NCI-H345 treated with DMSO at 0.1 percent for 48 hours (cell line): ENCODE measurements around the gene CNPY3.
"Not testable (repeated sequence)": the region's sequence is repeated elsewhere in the genome, so short reads cannot be mapped to it uniquely, and the experiment has no call there.

Experiments used
- DNase-seq: peaks from one replicate; lab custom pipeline; 2025; ENCODE audit not compliant: unreplicated experiment; lab: John Stamatoyannopoulos, UW

CNPY3 gene

DNA sequence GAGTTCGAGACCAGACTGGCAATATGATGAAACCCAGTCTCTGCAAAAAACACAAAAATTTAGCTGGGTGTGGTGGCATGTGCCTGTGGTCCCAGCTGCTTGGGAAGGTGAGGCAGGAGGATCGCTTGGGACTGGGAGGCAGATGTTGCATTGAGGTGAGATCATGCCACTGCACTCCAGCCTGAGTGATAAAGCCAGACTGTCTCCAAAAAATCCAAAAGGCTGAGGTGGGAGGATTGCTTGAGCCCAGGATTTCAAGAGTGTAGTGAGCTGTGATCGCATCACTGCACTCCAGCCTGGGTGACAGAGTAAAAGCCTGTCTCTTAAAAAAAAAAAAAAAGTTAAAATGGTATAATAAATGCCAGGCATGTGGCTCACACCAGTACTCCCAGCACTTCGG, 14.7 kb upstream of the CNPY3 start:
- no peak for DNase-seq

DNA sequence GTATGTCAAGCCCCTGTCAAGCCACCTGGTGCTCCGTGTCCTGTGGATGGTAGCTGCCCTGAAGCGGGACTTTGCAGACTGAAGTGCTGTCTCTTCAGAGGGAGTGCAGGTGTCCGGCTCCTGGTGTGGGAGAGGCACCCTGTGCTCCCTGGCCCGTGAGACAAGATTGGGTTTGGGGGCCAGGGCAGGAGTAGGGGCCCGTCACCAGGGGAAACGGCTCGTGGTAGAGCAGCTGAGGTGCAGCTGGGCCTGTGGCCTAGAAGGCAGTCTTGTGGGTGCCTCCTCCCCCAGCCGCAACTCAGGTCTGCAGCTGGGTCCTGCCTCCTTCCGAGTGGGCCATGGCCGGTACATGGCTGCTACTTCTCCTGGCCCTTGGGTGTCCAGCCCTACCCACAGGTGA, 13.5 kb upstream of the CNPY3 start, which contains the start of gene PTCRA:
PTCRA (plus strand) TSS at position 322 of the 400 bp plus-strand sequence; CDS start at position 339, 17 bp downstream.
- no peak for DNase-seq

DNA sequence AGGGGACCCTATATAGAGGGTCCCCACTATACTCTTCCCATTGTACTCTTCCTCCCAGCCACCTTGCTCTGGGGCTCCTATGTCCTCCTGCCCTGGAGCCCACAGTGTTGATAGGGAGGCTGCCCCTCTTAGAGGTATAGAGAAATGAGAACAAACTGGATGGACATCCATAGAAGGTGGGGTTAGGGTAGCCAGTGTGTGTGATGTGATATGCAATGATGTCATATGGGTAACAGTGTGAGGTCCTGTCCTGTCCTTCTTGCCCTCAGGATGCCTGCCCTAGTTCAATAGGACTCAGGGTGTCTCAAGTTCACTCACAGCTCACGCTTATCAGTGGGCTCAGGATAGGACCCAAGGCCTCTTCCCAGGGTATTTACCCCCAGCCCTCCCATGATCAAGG, 13.0 kb upstream of the CNPY3 start:
- DNase-seq: no peak

DNA sequence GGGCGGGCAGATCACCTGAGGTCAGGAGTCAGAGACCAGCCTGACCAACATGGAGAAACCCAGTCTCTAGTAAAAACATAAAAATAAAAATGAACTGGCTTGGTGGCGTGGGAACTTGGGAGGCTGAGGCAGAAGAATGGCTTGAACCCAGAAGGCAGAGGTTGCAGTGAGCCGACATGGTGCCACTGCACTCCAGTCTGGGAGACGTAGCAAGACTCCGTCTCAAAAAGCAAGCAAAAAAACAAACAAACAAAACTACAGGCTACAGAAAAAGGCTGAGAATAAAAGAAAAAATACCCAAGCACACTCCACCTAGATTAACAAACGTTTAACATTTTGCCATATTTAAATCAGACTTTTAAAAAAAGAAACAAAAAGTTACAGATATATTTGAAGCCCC, 7.5 kb upstream of the CNPY3 start:
- DNase-seq: no peak

DNA sequence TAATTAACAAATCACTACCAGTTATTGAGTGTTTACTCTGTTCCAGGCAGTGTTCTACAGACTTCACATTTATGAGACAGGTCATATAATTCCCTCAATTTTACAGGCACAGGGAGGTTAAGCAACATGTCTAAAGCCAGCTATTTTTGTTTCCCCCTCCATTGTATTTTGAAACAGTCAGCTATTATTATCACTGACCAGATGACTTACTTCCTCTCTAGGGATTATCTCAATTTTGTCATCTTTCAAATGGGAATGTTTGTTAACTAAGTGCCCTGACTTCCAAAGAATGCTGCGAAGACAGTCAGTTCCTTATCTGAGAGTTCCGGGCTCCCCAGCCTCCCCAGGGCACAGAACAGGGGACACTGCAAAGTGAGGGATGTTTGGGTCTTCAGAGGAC, 5.6 kb upstream of the CNPY3 start:
- DNase-seq: no peak

DNA sequence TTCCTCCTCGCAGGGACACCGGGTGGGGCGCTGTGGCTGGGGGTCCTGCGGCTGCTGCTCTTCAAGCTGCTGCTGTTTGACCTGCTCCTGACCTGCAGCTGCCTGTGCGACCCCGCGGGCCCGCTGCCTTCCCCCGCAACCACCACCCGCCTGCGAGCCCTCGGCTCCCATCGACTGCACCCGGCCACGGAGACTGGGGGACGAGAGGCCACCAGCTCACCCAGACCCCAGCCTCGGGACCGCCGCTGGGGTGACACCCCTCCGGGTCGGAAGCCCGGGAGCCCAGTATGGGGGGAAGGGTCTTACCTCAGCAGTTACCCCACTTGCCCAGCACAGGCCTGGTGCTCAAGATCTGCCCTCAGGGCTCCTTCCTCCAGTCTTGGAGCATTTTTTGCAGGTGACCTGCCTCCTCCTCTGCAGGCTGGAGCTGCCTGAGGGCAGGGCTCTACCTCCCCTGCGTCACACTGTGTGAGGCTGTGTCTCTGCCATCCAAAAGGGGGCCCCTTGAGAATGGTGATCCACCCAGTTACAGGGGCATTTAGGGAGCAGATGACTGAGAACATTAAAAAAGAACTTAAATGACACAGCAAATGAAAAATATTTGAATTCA, 3.9 kb upstream of the CNPY3 start:
- DNase-seq: no peak

DNA sequence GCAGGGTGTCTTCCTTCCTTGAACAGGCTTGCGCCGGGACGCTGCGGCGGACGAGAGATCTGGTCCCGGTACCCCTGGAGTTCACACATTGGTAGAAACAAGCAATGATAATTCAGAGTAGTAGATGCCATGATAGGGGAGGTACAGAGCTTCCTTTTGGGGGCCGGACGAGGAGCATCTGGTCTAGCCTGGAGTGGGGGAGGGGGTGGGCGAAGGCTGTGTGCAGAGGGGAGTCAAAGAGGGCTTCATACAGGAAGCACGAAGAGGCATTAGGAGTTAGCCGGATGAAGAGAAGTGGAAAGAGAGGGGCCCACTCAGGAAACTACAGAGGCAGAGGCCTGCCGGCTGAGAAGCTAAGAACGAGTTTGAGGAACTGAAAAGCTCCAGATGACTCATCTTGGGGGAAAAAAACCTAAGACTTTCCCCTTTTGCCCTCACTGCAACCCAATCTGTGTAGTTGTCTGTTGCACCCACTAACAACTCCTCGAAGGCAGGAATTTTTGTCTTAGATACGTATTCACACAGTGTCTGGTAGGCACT, 611 bp downstream of the CNPY3 start:
- no peak for DNase-seq

DNA sequence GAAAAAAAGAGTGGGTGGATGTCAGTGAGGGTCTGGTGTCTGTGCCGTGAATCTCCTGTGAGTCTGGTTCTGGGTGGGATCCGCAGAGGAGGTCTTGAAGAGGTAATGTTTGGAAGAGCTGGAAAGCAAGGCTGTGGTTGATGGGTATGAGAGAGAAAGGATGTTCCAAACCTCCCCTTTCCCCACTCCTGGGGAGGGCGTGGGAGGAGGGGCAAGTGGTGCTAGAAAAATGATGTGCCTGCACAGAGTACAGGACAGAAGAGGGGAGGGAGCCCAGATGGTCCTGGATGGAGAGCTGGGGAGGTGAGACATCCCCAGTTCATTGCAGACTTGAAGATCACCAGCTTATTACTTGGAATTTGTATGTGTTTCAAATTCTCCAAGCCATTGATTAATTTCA, 3.1 kb downstream of the CNPY3 start:
- DNase-seq: no peak

DNA sequence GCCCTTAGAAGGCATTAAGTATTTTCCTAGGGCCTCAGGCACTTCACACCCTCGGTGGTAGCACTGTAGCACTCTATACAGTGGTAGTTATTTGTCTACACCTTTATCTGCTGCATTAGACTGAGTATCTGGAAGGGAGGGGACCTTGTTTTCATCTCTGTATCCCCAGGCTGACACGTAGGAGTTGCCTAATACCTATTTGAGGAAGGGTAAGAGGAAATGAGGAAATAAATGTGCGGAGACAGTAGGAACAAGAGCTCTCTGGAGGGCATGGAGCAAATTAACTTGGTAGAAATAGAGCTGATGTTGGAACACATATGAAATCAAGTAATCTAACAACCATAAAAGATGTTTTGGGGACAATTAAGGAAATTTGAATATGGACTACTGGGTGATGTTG, 3.9 kb downstream of the CNPY3 start:
- no peak for DNase-seq

DNA sequence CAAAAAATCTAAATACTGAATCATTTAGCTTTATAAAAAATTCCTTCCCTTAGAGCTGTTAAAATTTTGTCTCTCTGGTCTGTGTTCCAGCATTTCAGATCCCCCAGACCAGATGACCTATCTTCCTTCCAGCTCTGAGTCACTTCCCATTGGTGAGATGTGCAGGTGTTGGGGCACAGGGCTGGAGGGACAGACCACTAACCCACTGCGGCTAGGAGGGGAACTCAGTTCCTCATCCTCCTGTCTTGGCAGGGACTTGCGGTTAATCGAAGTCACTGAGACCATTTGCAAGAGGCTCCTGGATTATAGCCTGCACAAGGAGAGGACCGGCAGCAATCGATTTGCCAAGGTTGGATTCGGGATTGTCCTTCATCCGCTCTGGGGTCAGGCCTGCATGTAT, 6.0 kb downstream of the CNPY3 start:
- DNase-seq: no peak

DNA sequence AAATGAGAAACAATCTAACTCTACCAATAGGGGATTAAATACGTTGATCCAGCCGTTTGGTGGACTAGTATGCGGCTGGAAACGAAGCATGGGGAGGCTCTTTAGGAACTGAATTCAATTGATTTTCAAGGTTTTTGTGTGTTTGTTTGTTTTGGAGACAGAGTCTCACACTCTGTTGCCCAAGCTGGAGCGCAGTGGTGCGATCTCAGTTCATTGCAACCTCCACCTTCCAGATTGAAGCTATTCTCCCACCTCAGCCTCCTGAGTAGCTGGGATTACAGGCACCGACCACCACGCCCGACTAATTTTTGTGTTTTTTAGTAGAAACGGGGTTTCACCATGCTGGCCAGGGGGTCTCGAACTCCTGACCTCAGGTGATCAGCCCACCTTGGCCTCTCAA, 7.1 kb downstream of the CNPY3 start:
- DNase-seq: no peak

DNA sequence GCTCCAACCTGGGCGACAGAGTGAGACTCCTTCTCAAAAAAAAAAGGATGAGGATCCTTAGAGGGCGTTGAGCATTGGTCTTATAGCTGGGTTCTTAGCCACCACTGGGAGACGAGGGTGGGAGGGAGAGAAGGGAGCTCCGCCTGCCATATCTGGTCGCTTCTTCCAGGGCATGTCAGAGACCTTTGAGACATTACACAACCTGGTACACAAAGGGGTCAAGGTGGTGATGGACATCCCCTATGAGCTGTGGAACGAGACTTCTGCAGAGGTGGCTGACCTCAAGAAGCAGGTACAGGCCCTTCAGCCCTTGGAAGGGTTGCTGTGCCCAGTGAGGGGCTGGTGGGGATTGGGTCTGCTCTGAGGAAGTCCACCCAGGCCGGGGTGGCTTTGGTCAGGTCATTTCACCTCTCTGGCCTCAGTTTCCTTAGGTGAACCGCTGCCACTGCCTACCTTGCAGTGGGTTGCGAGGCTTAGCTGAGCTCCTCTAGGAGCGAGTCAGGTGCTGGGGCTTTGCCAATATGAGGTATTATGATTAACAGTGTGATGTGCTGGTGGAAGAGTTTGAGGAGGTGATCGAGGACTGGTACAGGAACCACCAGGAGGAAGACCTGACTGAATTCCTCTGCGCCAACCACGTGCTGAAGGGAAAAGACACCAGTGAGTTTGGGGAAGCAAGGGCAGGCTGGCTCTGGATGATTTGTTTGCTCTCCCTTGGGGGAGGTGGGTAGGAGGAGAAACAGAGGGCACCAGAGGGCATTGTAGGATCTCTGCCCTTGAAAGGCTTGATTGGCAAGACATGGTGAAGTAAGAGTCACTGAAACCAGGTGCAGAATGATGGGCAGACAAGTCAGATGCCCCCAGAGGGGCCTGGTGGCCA, 8.5 kb downstream of the CNPY3 start:
- DNase-seq: no peak

DNA sequence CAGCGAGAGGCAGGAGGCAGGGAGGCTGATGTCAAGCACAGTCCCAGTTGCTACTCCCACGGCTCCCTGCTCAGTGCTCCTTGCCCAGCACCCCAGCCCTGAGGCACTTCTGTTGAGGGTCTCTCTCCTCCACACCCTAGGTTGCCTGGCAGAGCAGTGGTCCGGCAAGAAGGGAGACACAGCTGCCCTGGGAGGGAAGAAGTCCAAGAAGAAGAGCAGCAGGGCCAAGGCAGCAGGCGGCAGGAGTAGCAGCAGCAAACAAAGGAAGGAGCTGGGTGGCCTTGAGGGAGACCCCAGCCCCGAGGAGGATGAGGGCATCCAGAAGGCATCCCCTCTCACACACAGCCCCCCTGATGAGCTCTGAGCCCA, 9.1 kb downstream of the CNPY3 start:
- no peak for DNase-seq

DNA sequence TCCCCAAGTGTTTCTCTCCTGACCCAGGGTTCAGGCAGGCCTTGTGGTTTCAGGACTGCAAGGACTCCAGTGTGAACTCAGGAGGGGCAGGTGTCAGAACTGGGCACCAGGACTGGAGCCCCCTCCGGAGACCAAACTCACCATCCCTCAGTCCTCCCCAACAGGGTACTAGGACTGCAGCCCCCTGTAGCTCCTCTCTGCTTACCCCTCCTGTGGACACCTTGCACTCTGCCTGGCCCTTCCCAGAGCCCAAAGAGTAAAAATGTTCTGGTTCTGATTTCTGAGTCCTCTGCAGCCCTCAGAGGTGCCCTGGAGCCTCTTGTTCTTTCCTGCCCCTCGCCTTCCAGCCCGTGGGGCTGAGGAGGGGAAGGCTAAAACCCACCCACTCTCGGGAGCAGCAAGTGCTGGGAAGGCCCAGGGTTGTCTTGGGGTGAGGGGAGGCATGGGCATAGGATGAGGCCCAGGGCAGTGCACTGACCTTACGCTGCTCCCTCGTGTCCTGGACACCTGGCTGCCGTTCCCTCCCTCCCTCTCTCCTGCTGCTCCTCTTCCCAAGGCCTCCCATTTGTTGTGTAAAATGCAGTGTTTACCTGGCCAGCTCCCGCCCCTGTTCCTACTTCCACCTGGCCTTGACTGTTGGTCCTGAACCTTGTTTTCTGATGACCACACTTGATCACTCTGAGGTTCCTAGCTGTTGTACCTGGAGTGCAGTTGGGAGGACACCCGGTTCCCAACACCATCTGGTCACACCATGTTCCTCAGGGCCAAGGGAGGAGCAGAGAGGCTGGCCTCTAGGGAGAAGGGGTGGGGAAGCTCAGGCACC, 9.9 kb downstream of the CNPY3 start:
- no peak for DNase-seq

DNA sequence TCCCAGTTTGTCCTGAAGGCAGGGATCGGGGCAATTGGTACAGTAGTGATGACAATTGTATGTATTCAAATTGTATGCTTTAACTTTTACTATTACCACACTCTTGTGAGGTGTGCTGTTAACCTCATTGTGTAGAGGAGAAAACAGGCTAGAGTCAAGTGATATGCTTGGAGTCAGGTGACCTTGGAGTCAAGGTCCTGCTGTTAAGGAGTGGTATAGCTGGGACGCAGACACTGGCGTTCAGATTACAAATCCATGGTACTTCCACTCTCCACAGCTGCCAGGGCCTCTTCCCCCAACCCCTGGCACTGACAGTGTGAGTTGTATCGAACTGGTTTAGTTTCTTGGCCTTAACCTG, 10.5 kb downstream of the CNPY3 start:
- DNase-seq: no peak

DNA sequence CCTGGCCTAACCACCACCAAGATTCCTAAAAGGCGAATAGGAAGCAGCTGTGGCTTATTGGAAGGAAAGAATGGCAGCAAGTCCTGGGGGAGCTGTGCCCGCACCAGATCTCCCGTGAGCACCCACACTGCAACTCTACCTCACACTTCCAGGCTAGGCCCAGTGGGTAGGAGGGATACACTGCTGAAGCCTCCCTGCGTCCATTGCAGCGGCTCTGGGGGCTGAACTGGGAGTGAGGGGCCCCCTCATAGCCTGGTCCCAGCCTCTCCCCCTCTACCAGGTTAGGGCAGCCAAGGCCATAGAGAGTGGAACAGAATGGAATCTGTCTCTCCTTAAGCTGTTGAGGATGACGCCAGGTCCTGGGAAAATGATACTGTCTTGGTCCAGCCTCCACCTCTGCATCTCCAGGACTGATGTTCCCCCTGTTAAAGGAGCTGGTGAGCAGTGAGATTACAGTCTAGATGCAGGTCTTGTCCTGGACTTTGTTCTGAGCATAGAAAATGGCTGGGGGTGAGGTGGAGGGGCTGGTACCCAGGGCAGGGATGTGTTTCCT, 11.3 kb downstream of the CNPY3 start:
- DNase-seq: no peak

DNA sequence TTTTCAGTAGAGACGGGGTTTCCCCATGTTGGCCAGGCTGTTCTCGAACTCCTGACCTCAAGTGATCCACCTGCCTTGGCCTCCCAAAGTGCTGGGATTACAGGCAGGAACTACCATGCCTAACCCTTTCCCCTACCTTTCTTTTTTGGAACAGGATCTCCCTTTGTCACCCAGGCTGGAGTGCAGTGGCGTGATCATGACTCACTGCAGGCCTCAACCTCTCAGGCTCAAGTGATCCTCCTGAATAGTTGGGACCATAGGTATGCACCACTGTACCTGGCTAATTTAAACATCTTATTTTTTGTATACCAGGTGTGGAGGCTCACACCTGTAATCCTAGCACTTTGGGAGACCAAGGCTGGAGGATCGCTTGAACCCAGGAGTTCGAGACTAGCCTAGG, 12.1 kb downstream of the CNPY3 start:
- DNase-seq: not testable (repeated sequence)

DNA sequence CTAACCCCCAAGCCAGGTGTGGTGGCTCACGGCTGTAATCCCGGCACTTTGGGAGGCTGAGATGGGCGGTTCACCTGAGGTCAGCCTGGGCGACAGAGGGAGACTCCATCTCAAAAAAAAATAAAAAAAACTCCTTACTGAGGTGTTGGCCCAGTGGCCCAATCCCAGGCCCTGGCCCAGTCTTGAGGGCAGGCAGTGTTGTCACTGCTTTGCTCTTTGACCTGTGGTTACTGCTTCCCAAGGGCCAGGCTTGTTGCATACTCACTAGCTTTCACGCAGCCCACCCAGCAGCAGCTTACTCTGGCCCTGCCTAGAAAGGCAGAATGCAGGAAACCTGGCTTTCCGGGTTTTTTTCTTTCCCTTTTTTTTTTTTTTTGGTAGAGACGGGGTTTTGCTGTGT, 13.2 kb downstream of the CNPY3 start:
- no peak for DNase-seq

DNA sequence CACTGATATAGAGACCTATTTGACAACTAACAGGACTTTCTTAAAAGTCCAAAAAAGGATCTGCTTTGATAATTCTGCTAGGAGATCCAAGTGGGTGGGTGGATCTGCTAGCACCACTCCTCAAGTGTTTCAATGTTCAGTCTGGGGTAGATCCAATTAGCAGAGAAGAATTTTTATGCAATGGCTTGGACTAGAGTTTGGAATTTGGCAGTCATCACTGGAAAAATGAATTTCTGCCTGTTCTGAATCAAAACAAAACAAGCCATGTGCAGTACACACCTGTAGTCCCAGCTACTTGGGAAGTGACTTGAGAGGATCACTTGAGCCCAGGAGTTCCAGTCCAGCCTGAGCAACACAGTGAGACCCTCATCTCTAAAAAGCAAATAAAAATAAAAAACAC, 18.7 kb downstream of the CNPY3 start:
- DNase-seq: no peak

DNA sequence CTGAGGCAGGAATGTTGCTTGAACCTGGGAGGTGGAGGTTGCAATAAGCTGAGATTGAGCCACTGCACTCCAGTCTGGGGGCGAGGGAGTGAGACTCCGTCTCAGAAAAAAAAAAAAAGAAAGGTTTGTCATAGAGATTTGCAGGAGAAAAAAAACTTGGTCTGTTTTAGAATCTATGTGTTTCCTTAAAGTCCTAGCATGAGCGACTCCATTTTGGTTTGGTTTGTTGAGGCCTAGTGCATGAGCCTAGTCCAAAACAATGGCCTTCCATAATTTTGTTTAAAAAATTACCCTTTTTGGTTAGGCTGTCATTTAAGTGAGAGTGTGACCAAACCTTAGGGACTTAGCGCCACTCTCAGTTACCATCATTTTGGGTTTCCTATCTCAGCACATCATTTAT, 23.1 kb downstream of the CNPY3 start:
- no peak for DNase-seq

DNA sequence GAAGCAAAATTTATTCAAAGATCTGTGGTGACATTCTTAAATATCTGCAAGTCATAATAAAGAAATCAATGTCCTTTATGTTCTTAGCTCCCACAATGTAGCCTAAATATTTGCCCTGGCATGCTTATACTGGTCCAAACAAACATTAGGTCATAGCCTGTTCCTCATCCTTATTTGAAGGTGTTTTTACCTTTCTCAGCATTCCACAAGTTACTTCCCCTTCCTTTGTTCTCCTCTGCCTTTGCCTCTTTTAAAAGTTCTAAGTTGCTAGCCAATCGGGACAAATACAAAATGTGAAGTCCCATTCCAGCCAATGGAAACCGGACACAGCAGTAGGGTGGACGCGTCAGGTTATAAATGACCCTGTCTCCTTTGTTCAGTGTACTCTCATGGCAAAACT, 25.1 kb downstream of the CNPY3 start:
- not testable (repeated sequence) for DNase-seq
